Testis (tissue), 2 donors: ENCODE measurements around the gene LMAN1.

Source experiments
- CTCF ChIP-seq, 3 experiments: fragments of 450-650 bp in 2 of 3; fragments of 200-600 bp in 1 of 3; sonication (generic) in 1 of 3; IDR thresholded peaks; one replicate each; pipeline ENCODE4 v1.5.1; 2016 to 2019; ENCODE audit warnings: antibody characterized with exemption in 3 of 3, mild to moderate bottlenecking in 2 of 3, moderate library complexity in 1 of 3
- POLR2A ChIP-seq: fragments of 450-650 bp; IDR thresholded peaks from one replicate; pipeline ENCODE4 v1.6.1; 2017; ENCODE audit warnings: antibody characterized with exemption, mild to moderate bottlenecking, moderate library complexity

- TF ChIP-seq POLR2A: no peak
- no peak for TF ChIP-seq CTCF (IDR thresholded peaks at IDR 0.05)
These were observed 5.9 kb downstream of the LMAN1 start for GRCh38 chr18:59353079-59353680.
